A549 (cell line): ENCODE data around the gene FOXK1. TPM values are rescaled to one million over a fixed set of nuclear protein-coding genes. Genes with fewer than 3 reads are reported as not detected.

Source experiments
- ATAC-seq, 2 experiments: fragments of 200-7000 bp in 1 of 2; fragments of >200 bp in 1 of 2; cut with Nextera tagmentation in 1 of 2; cut with Tn5 transposase in 1 of 2; 3 replicates each; pipeline versions ENCODE4 v1.8.0 to v1.9.1; 2018 to 2020; ENCODE audit warnings: mild to moderate bottlenecking in 1 of 2, moderate library complexity in 1 of 2
- CTCF ChIA-PET: fragments of 300-600 bp; sonication (Branson Sonifier 250); formaldehyde crosslinking; extraction: SDS; loops from one replicate; lab custom pipeline; 2021; ENCODE audit warnings: antibody characterized with exemption, inconsistent platforms; lab: Yijun Ruan, JAX
- POLR2A ChIA-PET: fragments of 350-600 bp; formaldehyde crosslinking; extraction: SDS; loops from one replicate; lab custom pipeline; 2021; ENCODE audit warnings: antibody characterized with exemption, inconsistent platforms; lab: Yijun Ruan, JAX
- DNase-seq, 2 experiments: peaks; one replicate each; pipeline versions ENCODE4 v3.0.0 to v3.0.0-alpha.2; 2011 to 2016; ENCODE audit warnings: low read depth in 1 of 2, low spot score in 1 of 2
- FAIRE-seq: peaks from 2 replicates; lab custom pipeline; 2011; peaks lifted over from hg19 to GRCh38; lab: Jason Lieb, UNC
- H3K27ac ChIP-seq, 2 experiments: fragments of >200 bp; sonication (Bioruptor Twin); formaldehyde crosslinking; 3 replicates each; pipeline ENCODE4 v1.5.1; 2016 to 2017
- H3K4me1 ChIP-seq: fragments of >200 bp; sonication (Bioruptor Twin); formaldehyde crosslinking; 3 replicates; pipeline ENCODE4 v1.6.1; 2016
- H3K4me2 ChIP-seq: fragments of >200 bp; sonication (Bioruptor Twin); formaldehyde crosslinking; 3 replicates; pipeline ENCODE4 v1.6.1; 2016
- H3K4me3 ChIP-seq: fragments of >200 bp; sonication (Bioruptor Twin); formaldehyde crosslinking; 3 replicates; pipeline ENCODE4 v1.5.1; 2016
- H3K9me3 ChIP-seq: fragments of >200 bp; sonication (Bioruptor Twin); formaldehyde crosslinking; 3 replicates; pipeline ENCODE4 v1.6.1; 2016
- BHLHE40 ChIP-seq: IDR thresholded peaks from 2 replicates; pipeline ENCODE4 v1.6.1; 2012; ENCODE audit warnings: low read depth, low read length, inconsistent platforms
- CHD4 ChIP-seq: fragments of 200-600 bp; sonication (generic); IDR thresholded peaks from 2 replicates; pipeline ENCODE4 v1.6.1; 2016; ENCODE audit warnings: antibody characterized with exemption, mild to moderate bottlenecking, borderline replicate concordance
- ESRRA ChIP-seq: fragments of 150-350 bp; IDR thresholded peaks from 2 replicates; pipeline ENCODE4 v1.6.1; 2014; ENCODE audit warnings: mild to moderate bottlenecking, low read length, borderline replicate concordance
- FOSB ChIP-seq: fragments of 250-450 bp; sonication (Bioruptor Pico); IDR thresholded peaks from 2 replicates; pipeline ENCODE4 v1.5.0; 2020; ENCODE audit warnings: mild to moderate bottlenecking, moderate library complexity
- FOXS1 ChIP-seq: fragments of 250-450 bp; sonication (Bioruptor Pico); IDR thresholded peaks from 2 replicates; pipeline ENCODE4 v1.5.0; 2020; ENCODE audit warnings: mild to moderate bottlenecking, moderate library complexity
- GATA3 ChIP-seq: IDR thresholded peaks from 2 replicates; pipeline ENCODE4 v1.6.1; 2012; ENCODE audit warnings: borderline replicate concordance
- HDAC2 ChIP-seq: fragments of 200-600 bp; sonication (generic); IDR thresholded peaks from 2 replicates; pipeline ENCODE4 v1.6.1; 2016
- HOXA7 ChIP-seq: fragments of 250-450 bp; sonication (Bioruptor Pico); IDR thresholded peaks from 2 replicates; pipeline ENCODE4 v1.5.0; 2020; ENCODE audit warnings: mild to moderate bottlenecking, moderate library complexity
- HOXB5 ChIP-seq: fragments of 250-450 bp; sonication (Bioruptor Pico); IDR thresholded peaks from 2 replicates; pipeline ENCODE4 v1.5.0; 2020; ENCODE audit warnings: mild to moderate bottlenecking, moderate library complexity
- KDM1A ChIP-seq: fragments of 200-600 bp; sonication (generic); IDR thresholded peaks from 2 replicates; pipeline ENCODE4 v1.6.1; 2016; ENCODE audit warnings: low read depth, mild to moderate bottlenecking
- KDM5A ChIP-seq: fragments of 200-600 bp; sonication (generic); IDR thresholded peaks from 2 replicates; pipeline ENCODE4 v1.6.1; 2016; ENCODE audit warnings: antibody characterized with exemption, mild to moderate bottlenecking
- MAFK ChIP-seq: fragments of 450-650 bp; IDR thresholded peaks from 2 replicates; pipeline ENCODE4 v1.6.1; 2014; ENCODE audit not compliant: partially characterized antibody
- MAZ ChIP-seq: fragments of 150-350 bp; IDR thresholded peaks from 2 replicates; pipeline ENCODE4 v1.6.1; 2014; ENCODE audit warnings: antibody characterized with exemption, low read depth, low read length, borderline replicate concordance
- NPAS2 ChIP-seq: fragments of 250-450 bp; sonication (Bioruptor Pico); IDR thresholded peaks from 2 replicates; pipeline ENCODE4 v1.8.0; 2022; ENCODE audit warnings: mild to moderate bottlenecking, moderate library complexity, borderline replicate concordance
- POLR2AphosphoS2 ChIP-seq: conservative IDR thresholded peaks from 2 replicates; pipeline ENCODE4 v1.6.1; 2012; ENCODE audit warnings: low read length, improper control_type of control experiment, inconsistent platforms
- RAD21 ChIP-seq, 2 experiments: fragments of >200 bp in 1 of 2; sonication (Bioruptor Twin) in 1 of 2; formaldehyde crosslinking in 1 of 2; IDR thresholded peaks in 1 of 2; conservative IDR thresholded peaks in 1 of 2; 2 replicates in 1 of 2; 3 replicates in 1 of 2; pipeline ENCODE4 v1.6.1; 2012 to 2018; ENCODE audit warnings: inconsistent platforms in 1 of 2
- RNF2 ChIP-seq: fragments of 200-600 bp; sonication (generic); IDR thresholded peaks from 2 replicates; pipeline ENCODE4 v1.6.1; 2016; ENCODE audit warnings: low read depth, mild to moderate bottlenecking, antibody characterized with exemption, moderate library complexity, borderline replicate concordance
- SREBF2 ChIP-seq: fragments of 450-650 bp; IDR thresholded peaks from 2 replicates; pipeline ENCODE4 v1.6.1; 2014; ENCODE audit warnings: mild to moderate bottlenecking, moderate library complexity
- TP53 ChIP-seq: fragments of 250-450 bp; sonication (Bioruptor Pico); IDR thresholded peaks from 2 replicates; pipeline ENCODE4 v1.5.0; 2021; ENCODE audit warnings: mild to moderate bottlenecking, moderate library complexity
- WGBS: methylation state at CpG from one replicate; pipeline ENCODE4 v1.1.6; 2017; ENCODE audit errors: missing lambda C conversion rate; 5-methylcytosine and 5-hydroxymethylcytosine counted together
- polyA plus RNA-seq, 4 experiments: library from polyadenylated mRNA; depleted of rRNA in 3 of 4; stranded (reverse); fragments of >200 nt; fragmentation: RNase III in 1 of 4; extraction: RNeasy Plus Mini Kit Qiagen cat#74134 plus additional on column Dnase treatment in 1 of 4; gene quantifications; 2 replicates in 3 of 4; 3 replicates in 1 of 4; pipeline ENCODE4 v1.2.3, GENCODE V29; 2011 to 2017
- TF ChIP-seq, protein P1 (sequence below): IDR thresholded peaks from 2 replicates; pipeline ENCODE4 v1.6.1; 2012
- TF ChIP-seq, protein P2 (sequence below): fragments of >200 bp; sonication (Bioruptor Twin); formaldehyde crosslinking; IDR thresholded peaks from 2 replicates; pipeline ENCODE4 v1.6.1; 2016
- TF ChIP-seq, protein P3 (sequence below): fragments of >200 bp; sonication (Bioruptor Twin); formaldehyde crosslinking; IDR thresholded peaks from 3 replicates; pipeline ENCODE4 v1.6.1; 2016
- TF ChIP-seq, protein P4 (sequence below): fragments of >200 bp; sonication (Bioruptor Twin); formaldehyde crosslinking; IDR thresholded peaks from 3 replicates; pipeline ENCODE4 v1.5.1; 2016
- TF ChIP-seq, protein P5 (sequence below): IDR thresholded peaks from 2 replicates; pipeline ENCODE4 v1.6.1; 2012

FOXK1 gene
- polyA plus RNA-seq, 2 of the 4 experiments (the other 2 are of a cell fraction): 6.8 to 10.9 TPM

DNA sequence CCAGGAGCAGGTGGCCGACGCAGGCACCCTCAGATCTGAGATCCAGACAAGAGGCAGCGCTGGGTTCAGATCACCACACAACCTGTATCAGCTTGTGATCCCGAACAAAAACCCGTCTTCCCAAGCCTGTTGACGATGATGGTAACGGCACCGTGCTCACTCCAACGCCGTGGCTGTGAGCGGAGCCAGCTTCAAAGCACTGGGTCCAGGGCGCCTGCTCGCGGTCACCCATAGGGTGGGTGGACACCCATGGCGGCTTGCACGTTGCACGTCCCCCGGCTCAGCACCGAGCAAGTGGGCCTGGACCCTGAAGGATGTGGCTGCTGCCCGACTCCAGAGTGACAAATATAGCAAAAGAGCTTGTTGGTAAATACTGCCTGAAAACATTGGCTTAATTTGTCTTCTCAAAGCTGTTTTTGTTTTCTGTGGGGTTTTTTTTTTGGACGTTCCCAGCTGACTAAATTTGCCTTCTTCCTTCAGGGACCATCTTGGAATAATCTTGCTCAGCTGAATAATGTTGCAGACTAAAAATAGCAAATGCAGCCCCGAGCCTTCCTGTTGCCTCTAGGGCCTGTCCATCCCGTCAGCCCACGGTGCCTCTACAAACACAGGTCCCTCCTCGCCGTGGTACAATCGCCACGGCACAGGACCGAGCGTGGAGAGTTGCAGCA lies 41.0 kb downstream of the FOXK1 start:
- peaks cover 19% of the 10 kb centered on the region for H3K4me1 ChIP-seq
- no peak for FAIRE-seq
- no peak overlapping the region for H3K27ac ChIP-seq
- H3K4me2 ChIP-seq: no peak overlapping the region
- H3K9me3 ChIP-seq: no peaks in the 10 kb centered on the region
- CTCF ChIA-PET: interaction anchor here (0.7 to 6.1 kb wide), 10 partner anchors 12 to 161 kb away, joined by 3 to 32 read pairs (median 6); partner anchors contain the start of gene RADIL
- 92% methylated on average over 30 of the region's 30 CpGs for WGBS
- POLR2A ChIA-PET: no interaction called here
- no peak for ATAC-seq
- DNase-seq: no peak
- no peak overlapping the region for H3K4me3 ChIP-seq
- TF ChIP-seq ESRRA: no peak
- TF ChIP-seq NPAS2 (CRISPR knock-in tag): no peak
- TF ChIP-seq GATA3: no peak
- TF ChIP-seq TP53 (CRISPR knock-in tag): no peak
- TF ChIP-seq, protein P1, sequence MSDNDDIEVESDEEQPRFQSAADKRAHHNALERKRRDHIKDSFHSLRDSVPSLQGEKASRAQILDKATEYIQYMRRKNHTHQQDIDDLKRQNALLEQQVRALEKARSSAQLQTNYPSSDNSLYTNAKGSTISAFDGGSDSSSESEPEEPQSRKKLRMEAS: no peak
- TF ChIP-seq FOXS1 (CRISPR knock-in tag): no peak
- TF ChIP-seq, protein P2, sequence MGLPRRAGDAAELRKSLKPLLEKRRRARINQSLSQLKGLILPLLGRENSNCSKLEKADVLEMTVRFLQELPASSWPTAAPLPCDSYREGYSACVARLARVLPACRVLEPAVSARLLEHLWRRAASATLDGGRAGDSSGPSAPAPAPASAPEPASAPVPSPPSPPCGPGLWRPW: no peak
- no peak for TF ChIP-seq KDM1A
- no peak for TF ChIP-seq HDAC2
- TF ChIP-seq BHLHE40: no peak
- TF ChIP-seq MAFK: no peak
- TF ChIP-seq KDM5A: no peak
- TF ChIP-seq FOSB (CRISPR knock-in tag): no peak
- no peak for TF ChIP-seq HOXB5 (CRISPR knock-in tag)
- TF ChIP-seq, protein P3, sequence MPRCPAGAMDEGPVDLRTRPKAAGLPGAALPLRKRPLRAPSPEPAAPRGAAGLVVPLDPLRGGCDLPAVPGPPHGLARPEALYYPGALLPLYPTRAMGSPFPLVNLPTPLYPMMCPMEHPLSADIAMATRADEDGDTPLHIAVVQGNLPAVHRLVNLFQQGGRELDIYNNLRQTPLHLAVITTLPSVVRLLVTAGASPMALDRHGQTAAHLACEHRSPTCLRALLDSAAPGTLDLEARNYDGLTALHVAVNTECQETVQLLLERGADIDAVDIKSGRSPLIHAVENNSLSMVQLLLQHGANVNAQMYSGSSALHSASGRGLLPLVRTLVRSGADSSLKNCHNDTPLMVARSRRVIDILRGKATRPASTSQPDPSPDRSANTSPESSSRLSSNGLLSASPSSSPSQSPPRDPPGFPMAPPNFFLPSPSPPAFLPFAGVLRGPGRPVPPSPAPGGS: no peak
- TF ChIP-seq SREBF2: no peak
- TF ChIP-seq RNF2: no peak
- no peak for TF ChIP-seq MAZ
- no peak for TF ChIP-seq CHD4
- TF ChIP-seq, protein P4, sequence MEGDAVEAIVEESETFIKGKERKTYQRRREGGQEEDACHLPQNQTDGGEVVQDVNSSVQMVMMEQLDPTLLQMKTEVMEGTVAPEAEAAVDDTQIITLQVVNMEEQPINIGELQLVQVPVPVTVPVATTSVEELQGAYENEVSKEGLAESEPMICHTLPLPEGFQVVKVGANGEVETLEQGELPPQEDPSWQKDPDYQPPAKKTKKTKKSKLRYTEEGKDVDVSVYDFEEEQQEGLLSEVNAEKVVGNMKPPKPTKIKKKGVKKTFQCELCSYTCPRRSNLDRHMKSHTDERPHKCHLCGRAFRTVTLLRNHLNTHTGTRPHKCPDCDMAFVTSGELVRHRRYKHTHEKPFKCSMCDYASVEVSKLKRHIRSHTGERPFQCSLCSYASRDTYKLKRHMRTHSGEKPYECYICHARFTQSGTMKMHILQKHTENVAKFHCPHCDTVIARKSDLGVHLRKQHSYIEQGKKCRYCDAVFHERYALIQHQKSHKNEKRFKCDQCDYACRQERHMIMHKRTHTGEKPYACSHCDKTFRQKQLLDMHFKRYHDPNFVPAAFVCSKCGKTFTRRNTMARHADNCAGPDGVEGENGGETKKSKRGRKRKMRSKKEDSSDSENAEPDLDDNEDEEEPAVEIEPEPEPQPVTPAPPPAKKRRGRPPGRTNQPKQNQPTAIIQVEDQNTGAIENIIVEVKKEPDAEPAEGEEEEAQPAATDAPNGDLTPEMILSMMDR: no peak

DNA sequence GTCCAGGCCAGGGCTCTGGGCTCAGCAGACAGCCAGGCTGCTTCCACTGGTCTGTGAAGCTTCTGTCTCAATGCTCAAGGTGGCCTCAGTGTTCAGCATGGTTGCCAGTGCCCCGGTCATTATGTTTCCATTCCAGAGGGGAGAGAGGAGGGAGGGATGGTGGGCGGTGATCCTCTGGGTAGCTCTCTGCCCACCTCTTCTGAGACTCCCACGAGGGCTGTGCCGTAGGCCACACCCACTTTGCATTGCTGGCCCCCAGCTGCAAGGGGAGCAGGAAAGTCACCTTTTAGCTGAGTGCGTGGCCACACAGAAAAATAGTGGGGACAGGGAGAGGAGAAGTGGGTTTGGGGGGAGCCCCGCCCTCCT lies 42.5 kb downstream of the FOXK1 start:
- H3K27ac ChIP-seq: peak overlapping the region; percentile 80 to 96
- peak overlapping the region; percentile 43 for H3K4me3 ChIP-seq
- FAIRE-seq (no peak), DNase-seq (peak; percentile 24 to 52), ATAC-seq (peak; percentile 64 to 67)
- WGBS: 15% methylated on average over 6 of the region's 6 CpGs
- TF ChIP-seq HOXA7 (CRISPR knock-in tag) (no peak), POLR2AphosphoS2 (no peak), RAD21 (conservative IDR thresholded peaks at IDR 0.05 in 1 of 2, IDR thresholded peaks at IDR 0.05 in 1 of 2) (0 out of 5 replicates have a peak, but pooled peaks of 1 of the 2 experiments have one; percentile 6)
- TF ChIP-seq, protein P5, sequence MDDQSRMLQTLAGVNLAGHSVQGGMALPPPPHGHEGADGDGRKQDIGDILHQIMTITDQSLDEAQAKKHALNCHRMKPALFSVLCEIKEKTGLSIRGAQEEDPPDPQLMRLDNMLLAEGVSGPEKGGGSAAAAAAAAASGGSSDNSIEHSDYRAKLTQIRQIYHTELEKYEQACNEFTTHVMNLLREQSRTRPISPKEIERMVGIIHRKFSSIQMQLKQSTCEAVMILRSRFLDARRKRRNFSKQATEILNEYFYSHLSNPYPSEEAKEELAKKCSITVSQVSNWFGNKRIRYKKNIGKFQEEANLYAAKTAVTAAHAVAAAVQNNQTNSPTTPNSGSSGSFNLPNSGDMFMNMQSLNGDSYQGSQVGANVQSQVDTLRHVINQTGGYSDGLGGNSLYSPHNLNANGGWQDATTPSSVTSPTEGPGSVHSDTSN: no peak
- CTCF ChIA-PET: interaction anchor here (0.9 to 6.1 kb wide), 16 partner anchors 9 to 1860 kb away, joined by 3 to 32 read pairs (median 4); partner anchors contain the start of gene AP5Z1
- POLR2A ChIA-PET: interaction anchor here (0.8 to 2.6 kb wide), 5 partner anchors 9 to 83 kb away, joined by 3 to 15 read pairs (median 3); no protein-coding TSS in a partner anchor
- H3K9me3 ChIP-seq: no peaks in the 10 kb centered on the region
- peak overlapping the region; percentile 98 for H3K4me2 ChIP-seq
- peaks cover 19% of the 10 kb centered on the region for H3K4me1 ChIP-seq
